ENCODE data around the gene NOC2L.
"Not testable (repeated sequence)": the region's sequence is repeated elsewhere in the genome, so short reads cannot be mapped to it uniquely, and the experiment has no call there.

NOC2L gene

GRCh38 chr1:980602-981395 lies 21.7 kb upstream of the NOC2L start:
- DNase-seq (ENCODE audit: insufficient read length, low spot score) (no peak), FAIRE-seq (no peak)
- TF ChIP-seq, protein P1, sequence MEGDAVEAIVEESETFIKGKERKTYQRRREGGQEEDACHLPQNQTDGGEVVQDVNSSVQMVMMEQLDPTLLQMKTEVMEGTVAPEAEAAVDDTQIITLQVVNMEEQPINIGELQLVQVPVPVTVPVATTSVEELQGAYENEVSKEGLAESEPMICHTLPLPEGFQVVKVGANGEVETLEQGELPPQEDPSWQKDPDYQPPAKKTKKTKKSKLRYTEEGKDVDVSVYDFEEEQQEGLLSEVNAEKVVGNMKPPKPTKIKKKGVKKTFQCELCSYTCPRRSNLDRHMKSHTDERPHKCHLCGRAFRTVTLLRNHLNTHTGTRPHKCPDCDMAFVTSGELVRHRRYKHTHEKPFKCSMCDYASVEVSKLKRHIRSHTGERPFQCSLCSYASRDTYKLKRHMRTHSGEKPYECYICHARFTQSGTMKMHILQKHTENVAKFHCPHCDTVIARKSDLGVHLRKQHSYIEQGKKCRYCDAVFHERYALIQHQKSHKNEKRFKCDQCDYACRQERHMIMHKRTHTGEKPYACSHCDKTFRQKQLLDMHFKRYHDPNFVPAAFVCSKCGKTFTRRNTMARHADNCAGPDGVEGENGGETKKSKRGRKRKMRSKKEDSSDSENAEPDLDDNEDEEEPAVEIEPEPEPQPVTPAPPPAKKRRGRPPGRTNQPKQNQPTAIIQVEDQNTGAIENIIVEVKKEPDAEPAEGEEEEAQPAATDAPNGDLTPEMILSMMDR (IDR thresholded peaks at IDR 0.05; ENCODE audit: insufficient read depth, missing control alignments) = no peak

DNA sequence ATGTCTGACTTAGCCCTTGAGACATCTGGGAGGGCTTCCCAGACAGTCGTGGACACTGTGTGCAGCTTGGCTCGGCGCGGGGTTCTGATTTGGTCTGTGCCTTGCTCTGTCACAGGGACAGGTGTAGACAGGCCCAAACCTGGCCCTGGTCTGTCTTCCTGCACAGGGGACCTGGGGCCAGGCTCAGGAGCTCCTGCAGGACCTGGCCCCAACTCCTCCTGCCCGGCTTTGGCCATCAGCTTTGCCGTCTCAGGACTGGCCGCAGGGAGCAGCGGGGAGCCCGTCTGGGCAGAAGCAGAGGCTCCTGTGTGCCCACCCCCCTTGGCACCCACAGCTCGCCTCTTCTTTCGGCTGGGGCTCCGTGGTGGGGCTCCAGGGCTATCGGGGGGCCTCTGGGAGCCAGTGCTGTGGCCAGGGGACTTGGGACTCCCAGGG lies 21.1 kb upstream of the NOC2L start:
- no peak for FAIRE-seq
- TF ChIP-seq, protein P1 (IDR thresholded peaks at IDR 0.05; ENCODE audit: insufficient read depth, missing control alignments) = no peak
- DNase-seq (ENCODE audit: insufficient read length, low spot score) = no peak

DNA sequence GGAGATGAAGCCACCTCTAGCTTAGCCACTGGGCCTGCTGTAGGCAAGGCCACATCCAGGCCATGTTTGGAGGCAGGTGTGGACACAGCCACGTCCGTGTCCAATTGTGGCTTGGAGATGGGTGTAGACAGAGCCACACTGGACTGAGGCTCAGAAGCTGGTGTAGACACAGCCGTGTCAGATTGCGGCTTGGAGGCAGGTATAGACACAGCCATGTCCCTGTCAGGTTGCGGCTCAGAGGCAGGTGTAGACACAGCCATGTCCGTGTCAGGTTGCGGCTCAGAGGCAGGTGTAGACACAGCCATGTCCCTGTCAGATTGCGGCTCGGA lies 20.7 kb upstream of the NOC2L start:
- FAIRE-seq (no peak), DNase-seq (ENCODE audit: insufficient read length, low spot score) (no peak)
- TF ChIP-seq, protein P1 (IDR thresholded peaks at IDR 0.05; ENCODE audit: insufficient read depth, missing control alignments) = no peak

- FAIRE-seq (no peak), DNase-seq (ENCODE audit: insufficient read length, low spot score) (no peak)
- TF ChIP-seq, protein P1 (IDR thresholded peaks at IDR 0.05; ENCODE audit: insufficient read depth, missing control alignments) = no peak
Measured at GRCh38 chr1:978835-979743, 20.0 kb upstream of the NOC2L start.

GRCh38 chr1:978069-978834 lies 19.2 kb upstream of the NOC2L start:
- DNase-seq (ENCODE audit: insufficient read length, low spot score) = no peak
- TF ChIP-seq, protein P1 (IDR thresholded peaks at IDR 0.05; ENCODE audit: insufficient read depth, missing control alignments) = no peak

DNA sequence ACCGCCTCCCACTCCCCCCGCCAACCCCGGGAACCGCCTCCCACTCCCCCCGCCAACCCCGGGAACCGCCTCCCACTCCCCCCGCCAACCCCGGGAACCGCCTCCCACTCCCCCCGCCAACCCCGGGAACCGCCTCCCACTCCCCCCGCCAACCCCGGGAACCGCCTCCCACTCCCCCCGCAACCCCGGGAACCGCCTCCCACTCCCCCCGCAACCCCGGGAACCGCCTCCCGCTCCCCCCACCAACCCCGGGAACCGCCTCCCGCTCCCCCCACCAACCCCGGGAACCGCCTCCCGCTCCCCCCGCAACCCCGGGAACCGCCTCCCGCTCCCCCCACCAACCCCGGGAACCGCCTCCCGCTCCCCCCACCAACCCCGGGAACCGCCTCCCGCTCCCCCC lies 17.7 kb upstream of the NOC2L start:
- DNase-seq (ENCODE audit: insufficient read length, low spot score); FAIRE-seq: not testable (repeated sequence)

More at GRCh38 chr1:978069-978834, 19.2 kb upstream of the NOC2L start:
- no peak for FAIRE-seq
